Esophagus muscularis mucosa (tissue), 4 donors: ENCODE data around the gene UST. TPM values are rescaled to one million over a fixed set of nuclear protein-coding genes. Genes with fewer than 3 reads are reported as not detected.

Source experiments
- DNase-seq: peaks from one replicate; pipeline ENCODE4 v3.0.0-alpha.2; 2017; ENCODE audit errors: extremely low spot score
- H3K27ac ChIP-seq, 4 donors: fragments of 200-600 bp; sonication (generic); replicated peaks in 1 of 4; 1 replicate in 3 of 4; 2 replicates in 1 of 4; pipeline ENCODE4 v1.5.1; 2016 to 2019; ENCODE audit warnings: mild to moderate bottlenecking in 1 of 4
- H3K27me3 ChIP-seq, 4 donors: fragments of 200-600 bp; sonication (generic); one replicate each; pipeline versions ENCODE4 v1.5.1 to v1.6.0; 2016 to 2019
- H3K36me3 ChIP-seq, 4 donors: fragments of 200-600 bp; sonication (generic); one replicate each; pipeline ENCODE4 v1.5.1; 2016 to 2019
- H3K4me1 ChIP-seq, 4 donors: fragments of 200-600 bp; sonication (generic); one replicate each; pipeline ENCODE4 v1.5.1; 2016 to 2019
- H3K4me3 ChIP-seq, 4 donors: fragments of 200-600 bp; sonication (generic); 1 replicate in 2 of 4; 2 replicates in 2 of 4; pipeline ENCODE4 v1.5.1; 2016 to 2019; ENCODE audit warnings: mild to moderate bottlenecking in 4 of 4, moderate library complexity in 1 of 4
- H3K9me3 ChIP-seq, 4 donors: fragments of 200-600 bp; sonication (generic); 1 replicate in 3 of 4; 2 replicates in 1 of 4; pipeline ENCODE4 v1.5.1; 2016 to 2019
- CTCF ChIP-seq, 3 experiments: fragments of 200-600 bp in 2 of 3; fragments of 450-650 bp in 1 of 3; sonication (generic) in 2 of 3; IDR thresholded peaks; one replicate each; pipeline ENCODE4 v1.5.1; 2017 to 2019; ENCODE audit warnings: antibody characterized with exemption in 3 of 3, mild to moderate bottlenecking in 2 of 3, moderate library complexity in 1 of 3
- EP300 ChIP-seq: sonication (generic); formaldehyde crosslinking; IDR thresholded peaks from one replicate; pipeline ENCODE4 v1.6.1; 2017; ENCODE audit warnings: antibody characterized with exemption
- POLR2A ChIP-seq: fragments of 450-650 bp; IDR thresholded peaks from one replicate; pipeline ENCODE4 v1.6.1; 2017; ENCODE audit warnings: antibody characterized with exemption, moderate library complexity, mild to moderate bottlenecking, low read depth
- POLR2AphosphoS5 ChIP-seq, 2 donors: sonication (generic); formaldehyde crosslinking; IDR thresholded peaks; one replicate each; pipeline ENCODE4 v1.6.1; 2017; ENCODE audit warnings: antibody characterized with exemption in 2 of 2
- WGBS: methylation state at CpG from one replicate; pipeline ENCODE4 v1.1.5; 2018; 5-methylcytosine and 5-hydroxymethylcytosine counted together
- intact Hi-C: fragments of 100-400 bp; cut with DNase I; formaldehyde crosslinking; loops from one replicate; pipeline ENCODE4 v1.15.1; 2023
- total RNA-seq, 4 donors: library from RNA; depleted of rRNA; stranded (reverse); fragments of >200 nt; gene quantifications; one replicate each; pipeline versions ENCODE4 v1.1.0 to v1.2.1, GENCODE V29; 2016

UST gene
- total RNA-seq, 4 donors from 2014 or later = 29.1 to 46.3 (median 32.4) TPM

DNA sequence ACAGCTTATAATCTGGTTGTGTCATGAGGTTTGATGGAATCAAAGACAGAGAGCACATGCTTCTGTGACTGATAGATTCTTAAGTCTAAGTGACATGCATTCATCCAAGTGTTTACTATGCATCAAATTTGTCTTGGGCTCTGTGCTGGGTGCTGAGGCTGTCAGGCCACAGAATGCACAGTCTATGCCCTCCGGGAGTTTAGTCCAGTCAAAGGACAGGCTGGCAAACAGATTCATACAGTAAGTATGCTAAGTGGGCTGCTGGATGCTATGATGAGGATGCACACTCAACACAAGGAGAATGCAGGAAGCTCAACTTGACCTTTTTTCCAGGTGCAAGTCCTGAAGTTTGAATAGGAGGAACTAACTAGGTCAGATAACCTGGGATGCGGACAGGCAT lies 146.7 kb downstream of the UST start:
- 50% methylated on average over 2 of the region's 2 CpGs for WGBS
- H3K4me3 ChIP-seq = no peak overlapping the region
- H3K4me1 ChIP-seq = peaks cover 11 to 19% (median 17%) of the 10 kb centered on the region in 4 donors
- intact Hi-C loops = no loop called here
- H3K9me3 ChIP-seq = no peaks in the 10 kb centered on the region
- H3K27ac ChIP-seq = no peak overlapping the region
- TF ChIP-seq POLR2AphosphoS5 (IDR thresholded peaks at IDR 0.05) = no peak
- TF ChIP-seq EP300 = no peak
- TF ChIP-seq POLR2A = no peak
- no peak for TF ChIP-seq CTCF (IDR thresholded peaks at IDR 0.05)
- H3K36me3 ChIP-seq = no peaks in the 10 kb centered on the region
- no peaks in the 10 kb centered on the region for H3K27me3 ChIP-seq
- peak; percentile 62 for DNase-seq

- DNase-seq = no peak
- Histone ChIP-seq H3K9me3 (no peaks in the 10 kb centered on the region), H3K4me1 (no peaks in the 10 kb centered on the region), H3K27ac (no peak overlapping the region), H3K27me3 (no peaks in the 10 kb centered on the region), H3K4me3 (no peak overlapping the region), H3K36me3 (no peaks in the 10 kb centered on the region)
- intact Hi-C loops = no loop called here
- no peak for TF ChIP-seq POLR2AphosphoS5 (IDR thresholded peaks at IDR 0.05)
- WGBS = 71% methylated on average over 4 of the region's 4 CpGs
These were observed 151.7 kb downstream of the UST start for GRCh38 chr6:148898376-148899014.

GRCh38 chr6:148904896-148905870 lies 158.4 kb downstream of the UST start:
- Histone ChIP-seq H3K4me3 (no peak overlapping the region), H3K4me1 (peaks cover 0 to 6% (median 2%) of the 10 kb centered on the region in 4 donors), H3K9me3 (no peaks in the 10 kb centered on the region), H3K36me3 (no peaks in the 10 kb centered on the region), H3K27ac (no peak overlapping the region), H3K27me3 (no peaks in the 10 kb centered on the region)
- intact Hi-C loops = no loop called here
- TF ChIP-seq POLR2AphosphoS5 (IDR thresholded peaks at IDR 0.05) = no peak
- TF ChIP-seq POLR2A = no peak
- no peak for TF ChIP-seq EP300
- no peak for DNase-seq
- 74% methylated on average over 5 of the region's 5 CpGs for WGBS

DNA sequence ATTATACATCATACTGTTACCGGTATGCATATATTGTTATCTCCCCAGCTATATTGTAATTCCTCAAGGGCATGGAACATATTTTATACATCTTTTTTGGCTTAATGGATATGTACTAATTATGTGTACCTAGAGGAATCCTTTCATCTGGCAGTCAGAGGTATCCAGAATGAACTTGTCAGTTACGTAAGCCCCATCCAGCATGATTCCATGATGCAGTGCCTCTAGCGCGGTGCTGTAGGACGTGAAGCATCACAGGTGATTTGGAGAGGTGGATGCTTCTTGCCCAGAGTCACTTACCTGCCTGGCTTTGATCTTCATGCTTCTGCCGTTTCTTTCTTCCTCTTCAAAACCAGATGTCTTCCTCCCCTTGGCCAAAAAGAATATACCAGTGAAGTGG lies 159.1 kb downstream of the UST start:
- WGBS = 95% methylated on average over 6 of the region's 6 CpGs
- Histone ChIP-seq H3K27ac (no peak overlapping the region), H3K4me3 (no peak overlapping the region), H3K36me3 (no peaks in the 10 kb centered on the region), H3K4me1 (peaks cover 0 to 6% (median 2%) of the 10 kb centered on the region in 4 donors), H3K9me3 (no peaks in the 10 kb centered on the region), H3K27me3 (no peaks in the 10 kb centered on the region)
- no peak for TF ChIP-seq EP300
- TF ChIP-seq POLR2A = no peak
- no peak for DNase-seq
- intact Hi-C loops = no loop called here

DNA sequence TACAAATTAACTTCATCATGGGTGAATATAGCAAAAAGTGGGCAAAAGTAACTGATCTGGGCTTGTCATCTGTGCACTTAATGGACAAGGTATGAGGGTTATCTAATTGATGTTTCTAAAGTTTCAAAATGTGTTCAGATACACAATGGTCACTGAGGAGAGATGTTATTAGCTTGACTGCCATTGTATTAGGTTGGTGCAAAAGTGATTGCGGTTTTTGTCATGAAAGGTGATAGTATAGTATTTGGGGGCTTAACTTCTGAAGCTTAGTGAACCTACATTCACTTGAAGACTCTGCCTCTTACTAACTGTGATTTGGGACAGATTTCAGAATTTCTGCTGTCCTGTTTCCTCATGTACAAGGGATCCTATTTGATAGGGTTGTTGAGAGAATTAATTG lies 159.6 kb downstream of the UST start:
- intact Hi-C loops = no loop called here
- DNase-seq = no peak
- TF ChIP-seq POLR2A = no peak
- TF ChIP-seq EP300 = no peak
- no peak for TF ChIP-seq CTCF (IDR thresholded peaks at IDR 0.05)
- WGBS = 93% methylated on average over 1 of the region's 1 CpG
- no peaks in the 10 kb centered on the region for H3K9me3 ChIP-seq
- H3K36me3 ChIP-seq = no peaks in the 10 kb centered on the region
- H3K27ac ChIP-seq = no peak overlapping the region
- no peak overlapping the region for H3K4me3 ChIP-seq
- peaks cover 0 to 6% (median 2%) of the 10 kb centered on the region in 4 donors for H3K4me1 ChIP-seq
- no peaks in the 10 kb centered on the region for H3K27me3 ChIP-seq

GRCh38 chr6:148907573-148907972 lies 160.7 kb downstream of the UST start:
- H3K27ac ChIP-seq = no peak overlapping the region
- no peak overlapping the region for H3K4me3 ChIP-seq
- no peak for TF ChIP-seq EP300
- no peak for TF ChIP-seq POLR2A
- no peak for TF ChIP-seq CTCF (IDR thresholded peaks at IDR 0.05)
- TF ChIP-seq POLR2AphosphoS5 (IDR thresholded peaks at IDR 0.05) = no peak
- intact Hi-C loops = no loop called here
- 96% methylated on average over 4 of the region's 4 CpGs for WGBS
- no peaks in the 10 kb centered on the region for H3K36me3 ChIP-seq
- no peaks in the 10 kb centered on the region for H3K27me3 ChIP-seq
- H3K9me3 ChIP-seq = no peaks in the 10 kb centered on the region
- H3K4me1 ChIP-seq = peaks cover 0 to 11% (median 7%) of the 10 kb centered on the region in 4 donors
- no peak for DNase-seq
